Ovary (tissue), 9 donors: ENCODE results near the gene ITGAE. TPM values are rescaled to one million over a fixed set of nuclear protein-coding genes. Genes with fewer than 3 reads are reported as not detected.

Source experiments
- DNase-seq, 5 donors: peaks; one replicate each; pipeline ENCODE4 v3.0.0-alpha.2; 2019 to 2020
- H3K27ac ChIP-seq, 2 donors: fragments of 200-600 bp; one replicate each; pipeline versions ENCODE4 v1.5.1 to v1.8.0; 2019 to 2022
- H3K27me3 ChIP-seq: fragments of 200-600 bp; one replicate; pipeline ENCODE4 v1.8.0; 2022
- H3K36me3 ChIP-seq: fragments of 200-600 bp; sonication (generic); one replicate; pipeline ENCODE4 v1.5.1; 2019
- H3K4me1 ChIP-seq: one replicate; pipeline ENCODE4 v1.8.1; 2013; ENCODE audit warnings: mild to moderate bottlenecking, moderate library complexity; ENCODE audit not compliant: insufficient read depth
- H3K4me3 ChIP-seq: fragments of 200-600 bp; sonication (generic); one replicate; pipeline ENCODE4 v1.5.1; 2017
- H3K9me3 ChIP-seq, 2 donors: fragments of 200-600 bp in 1 of 2; sonication (generic) in 1 of 2; one replicate each; pipeline versions ENCODE4 v1.5.1 to v1.8.1; 2013 to 2019; ENCODE audit warnings: mild to moderate bottlenecking in 1 of 2, moderate library complexity in 1 of 2
- EP300 ChIP-seq: sonication (generic); formaldehyde crosslinking; IDR thresholded peaks from one replicate; pipeline ENCODE4 v1.6.1; 2017; ENCODE audit warnings: antibody characterized with exemption
- POLR2A ChIP-seq: fragments of 450-650 bp; IDR thresholded peaks from one replicate; pipeline ENCODE4 v1.6.1; 2017; ENCODE audit warnings: antibody characterized with exemption, mild to moderate bottlenecking, moderate library complexity
- WGBS, 3 donors: extraction: QIAGEN DNeasy Blood & Tissue Kit in 1 of 3; methylation state at CpG; one replicate each; pipeline versions ENCODE4 v1.1.5 to v1.1.7; 2013 to 2017; 5-methylcytosine and 5-hydroxymethylcytosine counted together
- intact Hi-C, 4 donors: fragments of 100-400 bp; cut with DNase I; formaldehyde crosslinking; loops; one replicate each; pipeline versions ENCODE4 v1.11.0 to v1.15.1; 2022 to 2023
- polyA plus RNA-seq, 2 donors: library from polyadenylated mRNA; stranded (reverse); fragments of 200-250 nt in 1 of 2; fragments of 350-450 nt in 1 of 2; fragmentation: Illumina TruSeq in 1 of 2; extraction: RNeasy Lipid Tissue Mini Kit (QIAGEN cat#74804) in 1 of 2; gene quantifications; one replicate each; pipeline ENCODE4 v1.2.3, GENCODE V29; 2013 to 2014
- total RNA-seq, 7 donors: library from RNA; depleted of rRNA in 2 of 7; stranded (reverse); fragments of >200 nt in 2 of 7; fragmentation: NEBNext Ultra II Directional in 3 of 7; extraction: Animal tissue kit (Norgen Biotek cat#: 25700) in 3 of 7; gene quantifications; one replicate each; pipeline versions ENCODE4 v1.1.0 to v1.2.4, GENCODE V29; 2016 to 2023
- TF ChIP-seq, protein P1 (sequence below), 3 donors: fragments of 450-650 bp in 2 of 3; fragments of 200-600 bp in 1 of 3; IDR thresholded peaks; one replicate each; pipeline versions ENCODE4 v1.5.1 to v1.8.0; 2016 to 2022; ENCODE audit warnings: antibody characterized with exemption in 3 of 3, mild to moderate bottlenecking in 1 of 3
- donor health status: DM: no; HTN: no; CAD: no; lungs with moderate emphysema.
- donor health status: DM: no; HTN: no; CAD: no.
- donor health status: Bipolar disorder and iron deficiency.
- donor health status: DM: yes; HTN: yes; CAD: no.
- donor health status: DM: no; HTN: no; CAD: no.
- donor health status: DM: yes; HTN: yes; CAD: no.

Gene ITGAE
- total and polyA plus RNA-seq, 9 donors = 13.3 to 27.0 (median 17.2) TPM

GRCh38 chr17:3693829-3694231 lies 107.2 kb downstream of the ITGAE start:
- DNase-seq = no peak
- Histone ChIP-seq H3K9me3 (peaks cover 0 to 5% of the 10 kb centered on the region in 2 donors), H3K4me1 (no peaks in the 10 kb centered on the region), H3K27ac (no peak overlapping the region), H3K4me3 (no peak overlapping the region), H3K36me3 (no peaks in the 10 kb centered on the region), H3K27me3 (no peaks in the 10 kb centered on the region)
- intact Hi-C loops = no loop called here
- 55 to 64% (median 60%) methylated on average over 9 of the region's 9 CpGs for WGBS, 3 donors
- TF ChIP-seq POLR2A (no peak), EP300 (no peak)
- TF ChIP-seq, protein P1, sequence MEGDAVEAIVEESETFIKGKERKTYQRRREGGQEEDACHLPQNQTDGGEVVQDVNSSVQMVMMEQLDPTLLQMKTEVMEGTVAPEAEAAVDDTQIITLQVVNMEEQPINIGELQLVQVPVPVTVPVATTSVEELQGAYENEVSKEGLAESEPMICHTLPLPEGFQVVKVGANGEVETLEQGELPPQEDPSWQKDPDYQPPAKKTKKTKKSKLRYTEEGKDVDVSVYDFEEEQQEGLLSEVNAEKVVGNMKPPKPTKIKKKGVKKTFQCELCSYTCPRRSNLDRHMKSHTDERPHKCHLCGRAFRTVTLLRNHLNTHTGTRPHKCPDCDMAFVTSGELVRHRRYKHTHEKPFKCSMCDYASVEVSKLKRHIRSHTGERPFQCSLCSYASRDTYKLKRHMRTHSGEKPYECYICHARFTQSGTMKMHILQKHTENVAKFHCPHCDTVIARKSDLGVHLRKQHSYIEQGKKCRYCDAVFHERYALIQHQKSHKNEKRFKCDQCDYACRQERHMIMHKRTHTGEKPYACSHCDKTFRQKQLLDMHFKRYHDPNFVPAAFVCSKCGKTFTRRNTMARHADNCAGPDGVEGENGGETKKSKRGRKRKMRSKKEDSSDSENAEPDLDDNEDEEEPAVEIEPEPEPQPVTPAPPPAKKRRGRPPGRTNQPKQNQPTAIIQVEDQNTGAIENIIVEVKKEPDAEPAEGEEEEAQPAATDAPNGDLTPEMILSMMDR (IDR thresholded peaks at IDR 0.05) = no peak

- 68 to 73% (median 71%) methylated on average over 4 of the region's 4 CpGs for WGBS, 3 donors
- no peak for DNase-seq
- no peaks in the 10 kb centered on the region for H3K36me3 ChIP-seq
- no peaks in the 10 kb centered on the region for H3K4me1 ChIP-seq
- intact Hi-C loops = no loop called here
- no peak overlapping the region for H3K27ac ChIP-seq
- TF ChIP-seq, protein P1 (IDR thresholded peaks at IDR 0.05) = no peak
- TF ChIP-seq EP300 = no peak
- no peak for TF ChIP-seq POLR2A
- H3K4me3 ChIP-seq = no peak overlapping the region
- H3K9me3 ChIP-seq = peaks cover 0 to 3% of the 10 kb centered on the region in 2 donors
- H3K27me3 ChIP-seq = no peaks in the 10 kb centered on the region
Measured at GRCh38 chr17:3693141-3693540, 107.8 kb downstream of the ITGAE start.

DNA sequence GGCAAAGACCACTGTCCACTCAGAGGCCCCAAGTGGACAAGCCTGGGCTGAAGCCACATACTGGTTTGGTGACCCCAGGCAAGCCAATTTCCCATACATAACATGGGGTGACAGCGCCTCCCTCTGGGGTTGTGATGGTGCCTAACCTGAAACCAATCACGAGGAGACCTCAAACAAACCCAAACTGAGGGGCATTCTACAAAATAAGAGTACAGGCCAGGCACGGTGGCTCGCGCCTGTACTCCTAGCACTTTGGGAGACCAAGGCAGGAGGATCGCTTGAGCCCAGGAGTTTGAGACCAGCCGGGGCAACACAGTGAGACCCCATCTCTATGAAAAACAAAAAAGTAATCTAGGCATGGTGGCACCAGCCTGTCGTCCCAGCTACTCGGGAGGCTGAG lies 108.6 kb downstream of the ITGAE start:
- DNase-seq = no peak
- WGBS, 3 donors = 80 to 83% (median 81%) methylated on average over 9 of the region's 9 CpGs
- no peaks in the 10 kb centered on the region for H3K4me1 ChIP-seq
- no peaks in the 10 kb centered on the region for H3K36me3 ChIP-seq
- H3K27me3 ChIP-seq = no peaks in the 10 kb centered on the region
- no peak overlapping the region for H3K27ac ChIP-seq
- H3K4me3 ChIP-seq = no peak overlapping the region
- TF ChIP-seq, protein P1 (IDR thresholded peaks at IDR 0.05) = no peak
- TF ChIP-seq EP300 = no peak
- no peak for TF ChIP-seq POLR2A
- intact Hi-C loops = no loop called here
- no peaks in the 10 kb centered on the region for H3K9me3 ChIP-seq

- Histone ChIP-seq H3K36me3 (no peaks in the 10 kb centered on the region), H3K9me3 (no peaks in the 10 kb centered on the region), H3K27ac (no peak overlapping the region), H3K4me3 (no peak overlapping the region), H3K27me3 (no peaks in the 10 kb centered on the region), H3K4me1 (no peaks in the 10 kb centered on the region)
- DNase-seq = no peak
- intact Hi-C loops = no loop called here
- 81 to 86% (median 85%) methylated on average over 16 of the region's 16 CpGs for WGBS, 3 donors
- TF ChIP-seq POLR2A = no peak
- TF ChIP-seq, protein P1 (IDR thresholded peaks at IDR 0.05) = no peak
- no peak for TF ChIP-seq EP300
Measured at GRCh38 chr17:3691617-3692067, 109.3 kb downstream of the ITGAE start.
